GM12878 (cell line): ENCODE measurements around the gene MAFG. TPM values are rescaled to one million over a fixed set of nuclear protein-coding genes. Genes with fewer than 3 reads are reported as not detected.
A peak's percentile ranks its signal among the peaks of the same experiment; 100 is the strongest.

ENCODE experiments used
- ATF2 ChIP-seq: IDR thresholded peaks from 2 replicates; pipeline ENCODE4 v1.6.1; 2012; ENCODE audit warnings: low read length, inconsistent platforms
- CBX3 ChIP-seq: fragments of 200-600 bp; sonication (generic); IDR thresholded peaks from 2 replicates; pipeline ENCODE4 v1.6.1; 2016; ENCODE audit warnings: low read depth, borderline replicate concordance
- CHD4 ChIP-seq: fragments of 200-600 bp; sonication (generic); IDR thresholded peaks from 2 replicates; pipeline ENCODE4 v1.6.1; 2016; ENCODE audit warnings: mild to moderate bottlenecking
- GABPA ChIP-seq: IDR thresholded peaks from 2 replicates; pipeline ENCODE4 v1.6.1; 2014; ENCODE audit warnings: antibody characterized with exemption, low read depth, mild to moderate bottlenecking, inconsistent platforms
- IRF4 ChIP-seq: IDR thresholded peaks from 2 replicates; pipeline ENCODE4 v1.6.1; 2011; ENCODE audit warnings: low read depth, low read length
- SKIL ChIP-seq: fragments of 450-650 bp; IDR thresholded peaks from 2 replicates; pipeline ENCODE4 v1.6.1; 2017; ENCODE audit warnings: mild to moderate bottlenecking, low read depth, inconsistent platforms; ENCODE audit not compliant: poor library complexity, severe bottlenecking
- TCF3 ChIP-seq: IDR thresholded peaks from 2 replicates; pipeline ENCODE4 v1.6.1; 2012; ENCODE audit warnings: low read depth, mild to moderate bottlenecking, low read length, borderline replicate concordance; ENCODE audit not compliant: insufficient read depth
- polyA plus RNA-seq, 11 experiments: library from polyadenylated mRNA; depleted of rRNA in 4 of 11; unstranded in 6 of 11; stranded (reverse) in 5 of 11; fragments of >200 nt; fragmentation: Nextera tagmentation in 4 of 11; fragmentation: Illumina TruSeq in 1 of 11; extraction: Ambion mirVana in 4 of 11; extraction: Trizol in 1 of 11; gene quantifications; 1 replicate in 1 of 11; 2 replicates in 10 of 11; pipeline versions ENCODE4 v1.2.1 to v1.2.3, GENCODE V29; 2011 to 2016; ENCODE audit warnings: inconsistent platforms in 2 of 11, missing spikeins in 2 of 11, low read depth in 1 of 11
- total RNA-seq, 4 experiments: library from RNA; depleted of rRNA in 3 of 4; stranded (reverse); fragments of >200 nt in 3 of 4; fragmentation: Illumina TruSeq in 1 of 4; extraction: Trizol in 1 of 4; gene quantifications; 2 replicates each; pipeline versions ENCODE4 v1.2.1 to v1.2.3, GENCODE V29; 2013 to 2021
- TF ChIP-seq, protein P1 (sequence below): fragments of 450-650 bp; formaldehyde crosslinking; IDR thresholded peaks from 2 replicates; pipeline ENCODE4 v1.4.0; 2020; ENCODE audit warnings: mild to moderate bottlenecking, moderate library complexity
- TF ChIP-seq, protein P2 (sequence below): IDR thresholded peaks from 2 replicates; pipeline ENCODE4 v1.6.1; 2011; ENCODE audit warnings: low read depth, mild to moderate bottlenecking, low read length, moderate library complexity, borderline replicate concordance; ENCODE audit errors: extremely low read depth
- TF ChIP-seq, protein P3 (sequence below): IDR thresholded peaks from 2 replicates; pipeline ENCODE4 v1.6.1; 2012; ENCODE audit warnings: low read depth, low read length, improper control_type of control experiment
- TF ChIP-seq, protein P4 (sequence below): fragments of 450-650 bp; IDR thresholded peaks from 2 replicates; pipeline ENCODE4 v1.6.1; 2016; ENCODE audit warnings: mild to moderate bottlenecking, moderate library complexity, borderline replicate concordance
- TF ChIP-seq, protein P5 (sequence below): IDR thresholded peaks from 2 replicates; pipeline ENCODE4 v1.6.1; 2011; ENCODE audit warnings: borderline replicate concordance, low read depth, mild to moderate bottlenecking, moderate library complexity, low read length; ENCODE audit not compliant: insufficient read depth, poor library complexity, severe bottlenecking

Gene MAFG
- total and polyA plus RNA-seq, 10 of the 15 experiments (the other 5 are each of a cell fraction or from before 2014, with no cell fraction given): 0.48 to 20.1 (median 7.6) TPM

DNA sequence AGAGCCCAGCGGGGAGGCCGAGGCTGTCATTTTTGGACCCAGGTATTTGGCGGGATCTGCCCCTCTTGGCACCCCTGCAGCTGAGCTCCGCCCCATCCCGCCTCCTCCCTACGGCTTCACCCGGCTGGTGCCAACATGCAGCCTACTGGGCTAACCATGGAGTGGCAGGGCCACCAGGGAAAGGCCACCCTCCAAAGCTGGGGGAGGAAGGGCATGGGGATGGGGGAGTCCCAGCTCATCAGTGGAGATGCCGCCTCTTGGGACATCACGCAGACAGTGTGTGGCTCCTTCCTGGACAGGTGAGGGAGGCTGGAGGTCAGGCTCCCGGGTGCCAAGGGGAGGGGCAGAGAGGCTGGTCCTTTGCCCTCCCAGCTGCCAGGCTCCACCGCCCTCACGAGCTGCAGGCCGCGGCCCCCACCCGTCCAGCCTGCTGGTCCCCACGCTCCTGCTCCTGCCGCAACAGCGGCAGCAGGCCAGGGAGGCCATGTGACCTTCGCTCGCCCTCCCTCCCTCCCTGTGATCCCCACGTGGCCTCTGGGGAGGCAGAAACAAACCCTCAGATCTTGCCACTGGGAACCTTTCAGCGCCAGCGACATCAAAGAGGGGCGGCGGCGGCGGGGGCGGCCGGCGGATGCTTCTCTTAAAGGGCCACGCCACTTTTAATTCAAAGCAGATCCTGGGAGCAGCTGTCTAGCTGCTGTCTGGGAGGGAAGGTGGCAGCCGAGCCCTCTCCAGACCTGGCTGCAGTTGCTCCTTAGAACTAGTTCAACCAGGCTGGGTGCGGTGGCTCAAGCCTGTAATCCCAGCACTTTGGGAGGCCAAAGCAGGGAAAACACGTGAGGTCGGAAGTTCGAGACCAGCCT lies 40.2 kb upstream of the MAFG start (continued):
- TF ChIP-seq, protein P1, sequence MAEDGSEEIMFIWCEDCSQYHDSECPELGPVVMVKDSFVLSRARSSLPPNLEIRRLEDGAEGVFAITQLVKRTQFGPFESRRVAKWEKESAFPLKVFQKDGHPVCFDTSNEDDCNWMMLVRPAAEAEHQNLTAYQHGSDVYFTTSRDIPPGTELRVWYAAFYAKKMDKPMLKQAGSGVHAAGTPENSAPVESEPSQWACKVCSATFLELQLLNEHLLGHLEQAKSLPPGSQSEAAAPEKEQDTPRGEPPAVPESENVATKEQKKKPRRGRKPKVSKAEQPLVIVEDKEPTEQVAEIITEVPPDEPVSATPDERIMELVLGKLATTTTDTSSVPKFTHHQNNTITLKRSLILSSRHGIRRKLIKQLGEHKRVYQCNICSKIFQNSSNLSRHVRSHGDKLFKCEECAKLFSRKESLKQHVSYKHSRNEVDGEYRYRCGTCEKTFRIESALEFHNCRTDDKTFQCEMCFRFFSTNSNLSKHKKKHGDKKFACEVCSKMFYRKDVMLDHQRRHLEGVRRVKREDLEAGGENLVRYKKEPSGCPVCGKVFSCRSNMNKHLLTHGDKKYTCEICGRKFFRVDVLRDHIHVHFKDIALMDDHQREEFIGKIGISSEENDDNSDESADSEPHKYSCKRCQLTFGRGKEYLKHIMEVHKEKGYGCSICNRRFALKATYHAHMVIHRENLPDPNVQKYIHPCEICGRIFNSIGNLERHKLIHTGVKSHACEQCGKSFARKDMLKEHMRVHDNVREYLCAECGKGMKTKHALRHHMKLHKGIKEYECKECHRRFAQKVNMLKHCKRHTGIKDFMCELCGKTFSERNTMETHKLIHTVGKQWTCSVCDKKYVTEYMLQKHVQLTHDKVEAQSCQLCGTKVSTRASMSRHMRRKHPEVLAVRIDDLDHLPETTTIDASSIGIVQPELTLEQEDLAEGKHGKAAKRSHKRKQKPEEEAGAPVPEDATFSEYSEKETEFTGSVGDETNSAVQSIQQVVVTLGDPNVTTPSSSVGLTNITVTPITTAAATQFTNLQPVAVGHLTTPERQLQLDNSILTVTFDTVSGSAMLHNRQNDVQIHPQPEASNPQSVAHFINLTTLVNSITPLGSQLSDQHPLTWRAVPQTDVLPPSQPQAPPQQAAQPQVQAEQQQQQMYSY (CRISPR knock-in tag): no peak
- no peak for TF ChIP-seq GABPA
- no peak for TF ChIP-seq CBX3
- TF ChIP-seq, protein P2, sequence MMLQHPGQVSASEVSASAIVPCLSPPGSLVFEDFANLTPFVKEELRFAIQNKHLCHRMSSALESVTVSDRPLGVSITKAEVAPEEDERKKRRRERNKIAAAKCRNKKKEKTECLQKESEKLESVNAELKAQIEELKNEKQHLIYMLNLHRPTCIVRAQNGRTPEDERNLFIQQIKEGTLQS: peak; percentile 65; the same call in 1 of the 2 replicates
- TF ChIP-seq, protein P3, sequence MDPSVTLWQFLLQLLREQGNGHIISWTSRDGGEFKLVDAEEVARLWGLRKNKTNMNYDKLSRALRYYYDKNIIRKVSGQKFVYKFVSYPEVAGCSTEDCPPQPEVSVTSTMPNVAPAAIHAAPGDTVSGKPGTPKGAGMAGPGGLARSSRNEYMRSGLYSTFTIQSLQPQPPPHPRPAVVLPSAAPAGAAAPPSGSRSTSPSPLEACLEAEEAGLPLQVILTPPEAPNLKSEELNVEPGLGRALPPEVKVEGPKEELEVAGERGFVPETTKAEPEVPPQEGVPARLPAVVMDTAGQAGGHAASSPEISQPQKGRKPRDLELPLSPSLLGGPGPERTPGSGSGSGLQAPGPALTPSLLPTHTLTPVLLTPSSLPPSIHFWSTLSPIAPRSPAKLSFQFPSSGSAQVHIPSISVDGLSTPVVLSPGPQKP: no peak
- TF ChIP-seq, protein P4, sequence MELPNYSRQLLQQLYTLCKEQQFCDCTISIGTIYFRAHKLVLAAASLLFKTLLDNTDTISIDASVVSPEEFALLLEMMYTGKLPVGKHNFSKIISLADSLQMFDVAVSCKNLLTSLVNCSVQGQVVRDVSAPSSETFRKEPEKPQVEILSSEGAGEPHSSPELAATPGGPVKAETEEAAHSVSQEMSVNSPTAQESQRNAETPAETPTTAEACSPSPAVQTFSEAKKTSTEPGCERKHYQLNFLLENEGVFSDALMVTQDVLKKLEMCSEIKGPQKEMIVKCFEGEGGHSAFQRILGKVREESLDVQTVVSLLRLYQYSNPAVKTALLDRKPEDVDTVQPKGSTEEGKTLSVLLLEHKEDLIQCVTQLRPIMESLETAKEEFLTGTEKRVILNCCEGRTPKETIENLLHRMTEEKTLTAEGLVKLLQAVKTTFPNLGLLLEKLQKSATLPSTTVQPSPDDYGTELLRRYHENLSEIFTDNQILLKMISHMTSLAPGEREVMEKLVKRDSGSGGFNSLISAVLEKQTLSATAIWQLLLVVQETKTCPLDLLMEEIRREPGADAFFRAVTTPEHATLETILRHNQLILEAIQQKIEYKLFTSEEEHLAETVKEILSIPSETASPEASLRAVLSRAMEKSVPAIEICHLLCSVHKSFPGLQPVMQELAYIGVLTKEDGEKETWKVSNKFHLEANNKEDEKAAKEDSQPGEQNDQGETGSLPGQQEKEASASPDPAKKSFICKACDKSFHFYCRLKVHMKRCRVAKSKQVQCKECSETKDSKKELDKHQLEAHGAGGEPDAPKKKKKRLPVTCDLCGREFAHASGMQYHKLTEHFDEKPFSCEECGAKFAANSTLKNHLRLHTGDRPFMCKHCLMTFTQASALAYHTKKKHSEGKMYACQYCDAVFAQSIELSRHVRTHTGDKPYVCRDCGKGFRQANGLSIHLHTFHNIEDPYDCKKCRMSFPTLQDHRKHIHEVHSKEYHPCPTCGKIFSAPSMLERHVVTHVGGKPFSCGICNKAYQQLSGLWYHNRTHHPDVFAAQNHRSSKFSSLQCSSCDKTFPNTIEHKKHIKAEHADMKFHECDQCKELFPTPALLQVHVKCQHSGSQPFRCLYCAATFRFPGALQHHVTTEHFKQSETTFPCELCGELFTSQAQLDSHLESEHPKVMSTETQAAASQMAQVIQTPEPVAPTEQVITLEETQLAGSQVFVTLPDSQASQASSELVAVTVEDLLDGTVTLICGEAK: no peak; the same call in 1 of the 2 replicates
- TF ChIP-seq SKIL: no peak
- 0 out of 2 replicates have a peak, but pooled peaks have one; percentile 19 for TF ChIP-seq TCF3
- TF ChIP-seq CHD4: no peak
- TF ChIP-seq, protein P5, sequence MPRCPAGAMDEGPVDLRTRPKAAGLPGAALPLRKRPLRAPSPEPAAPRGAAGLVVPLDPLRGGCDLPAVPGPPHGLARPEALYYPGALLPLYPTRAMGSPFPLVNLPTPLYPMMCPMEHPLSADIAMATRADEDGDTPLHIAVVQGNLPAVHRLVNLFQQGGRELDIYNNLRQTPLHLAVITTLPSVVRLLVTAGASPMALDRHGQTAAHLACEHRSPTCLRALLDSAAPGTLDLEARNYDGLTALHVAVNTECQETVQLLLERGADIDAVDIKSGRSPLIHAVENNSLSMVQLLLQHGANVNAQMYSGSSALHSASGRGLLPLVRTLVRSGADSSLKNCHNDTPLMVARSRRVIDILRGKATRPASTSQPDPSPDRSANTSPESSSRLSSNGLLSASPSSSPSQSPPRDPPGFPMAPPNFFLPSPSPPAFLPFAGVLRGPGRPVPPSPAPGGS: no peak
- no peak for TF ChIP-seq ATF2
- TF ChIP-seq IRF4: no peak
